DMS153 treated with DMSO at 0.1 percent for 48 hours (cell line): ENCODE measurements around the gene TEDC1.
"Not testable (repeated sequence)": the region's sequence is repeated elsewhere in the genome, so short reads cannot be mapped to it uniquely, and the experiment has no call there.

Experiments used
- DNase-seq: peaks from one replicate; lab custom pipeline; 2025; ENCODE audit not compliant: unreplicated experiment; lab: John Stamatoyannopoulos, UW

Gene TEDC1

DNA sequence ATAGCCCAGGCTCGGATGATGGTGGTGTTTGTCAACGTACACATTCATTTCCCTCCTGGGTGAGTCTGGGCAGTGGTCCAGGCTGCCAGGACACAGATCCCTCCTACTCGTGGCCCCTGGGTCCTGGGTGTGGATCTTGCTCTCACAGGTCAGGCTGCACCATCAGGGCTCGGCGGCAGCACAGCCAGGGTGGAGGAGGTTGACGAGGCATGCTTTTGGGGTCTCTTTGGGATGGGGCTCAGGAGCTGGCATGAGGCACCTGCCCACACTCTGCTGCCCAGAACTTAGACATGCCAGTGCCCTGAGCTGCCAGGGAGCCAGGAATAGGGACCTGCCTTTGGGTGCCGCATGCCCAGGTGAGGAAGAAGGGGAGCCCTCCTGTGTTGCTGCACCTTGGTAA lies 45.0 kb downstream of the TEDC1 start:
- DNase-seq, result no peak

DNA sequence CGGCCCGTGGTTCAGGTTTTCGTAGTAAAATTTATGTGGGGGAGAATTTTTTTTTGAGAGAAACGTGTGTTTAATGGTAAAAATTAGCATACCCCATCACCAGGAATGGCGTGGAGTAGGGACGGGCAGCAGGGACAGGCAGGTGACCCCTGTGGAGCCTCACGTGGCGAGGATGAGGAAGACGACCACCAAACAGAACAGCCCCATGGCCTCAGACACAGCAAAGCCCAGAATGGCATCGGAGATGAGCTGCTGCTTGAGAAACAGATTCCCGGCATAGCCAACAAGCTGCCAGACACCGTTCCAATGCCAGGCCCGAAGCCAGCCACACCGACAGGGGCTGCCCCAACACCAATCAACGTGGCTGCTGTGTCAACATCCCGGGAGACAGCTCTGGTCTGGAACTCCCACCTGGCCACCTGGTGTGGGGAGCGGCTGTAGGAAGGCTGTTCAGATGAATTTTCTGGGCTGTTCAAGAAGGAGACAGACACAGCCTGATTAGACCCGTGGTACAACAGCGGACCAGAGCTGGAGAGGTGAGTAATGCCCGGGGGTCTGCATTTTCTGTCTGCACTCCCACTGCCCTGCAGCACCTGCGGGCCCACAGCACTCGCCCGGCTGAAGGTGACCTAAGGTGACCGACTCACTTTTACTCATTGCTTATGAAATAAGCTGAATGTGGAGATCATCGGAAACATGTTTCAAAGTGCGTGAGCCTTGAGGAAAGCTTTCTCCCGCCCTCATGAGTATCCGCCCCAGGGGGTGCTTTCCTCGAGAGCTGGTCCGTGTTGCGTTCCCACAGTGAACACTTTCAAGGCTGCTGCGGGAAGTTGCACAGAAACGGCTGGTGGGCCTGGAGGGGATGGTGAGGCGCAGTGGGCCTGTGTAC lies 45.9 kb downstream of the TEDC1 start:
- no peak for DNase-seq

DNA sequence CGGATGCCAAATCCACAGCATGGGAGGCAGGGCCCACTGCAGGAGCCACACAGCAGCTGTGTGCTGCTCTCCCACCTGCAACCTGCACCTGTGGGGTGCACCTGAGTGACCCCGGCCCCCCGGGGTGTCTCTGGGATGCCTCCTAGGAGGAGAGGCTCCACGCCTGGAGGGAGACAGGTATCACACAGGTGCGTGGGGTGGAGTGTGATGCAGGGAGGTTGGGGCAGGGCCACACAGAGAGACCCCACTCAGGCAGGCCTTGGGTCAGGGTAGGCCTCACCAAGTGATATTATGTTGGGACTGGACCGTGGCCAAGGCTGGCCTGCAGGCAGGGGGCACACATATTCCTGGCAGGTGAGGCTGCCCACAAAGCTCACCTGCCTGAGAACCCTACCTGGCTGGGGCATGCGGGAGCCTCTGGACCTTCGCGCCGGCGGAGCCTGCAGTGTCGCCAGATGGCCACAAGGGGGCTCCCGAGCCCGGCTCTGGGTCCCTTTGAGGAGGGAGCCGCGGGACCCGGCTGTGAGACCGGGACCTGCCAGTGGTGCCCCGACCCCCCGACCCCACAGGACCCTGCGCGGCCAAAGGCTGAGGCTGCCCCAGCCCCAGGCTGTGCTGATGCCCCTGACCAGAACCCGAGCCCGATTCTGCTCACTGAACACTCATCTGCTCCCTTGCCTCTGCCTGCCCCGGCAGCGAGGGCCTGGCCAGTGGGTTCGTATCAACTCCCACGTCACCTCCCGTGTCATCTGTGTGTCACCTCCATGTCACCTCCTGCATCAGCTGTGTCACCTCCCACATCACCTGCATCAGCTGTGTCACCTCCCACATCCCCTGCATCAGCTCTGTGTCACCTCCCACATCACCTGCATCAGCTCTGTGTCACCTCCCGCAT lies 46.8 kb downstream of the TEDC1 start:
- DNase-seq, result no peak

- no peak for DNase-seq
Observed at GRCh38 chr14:105538481-105539049, 47.5 kb downstream of the TEDC1 start.

DNA sequence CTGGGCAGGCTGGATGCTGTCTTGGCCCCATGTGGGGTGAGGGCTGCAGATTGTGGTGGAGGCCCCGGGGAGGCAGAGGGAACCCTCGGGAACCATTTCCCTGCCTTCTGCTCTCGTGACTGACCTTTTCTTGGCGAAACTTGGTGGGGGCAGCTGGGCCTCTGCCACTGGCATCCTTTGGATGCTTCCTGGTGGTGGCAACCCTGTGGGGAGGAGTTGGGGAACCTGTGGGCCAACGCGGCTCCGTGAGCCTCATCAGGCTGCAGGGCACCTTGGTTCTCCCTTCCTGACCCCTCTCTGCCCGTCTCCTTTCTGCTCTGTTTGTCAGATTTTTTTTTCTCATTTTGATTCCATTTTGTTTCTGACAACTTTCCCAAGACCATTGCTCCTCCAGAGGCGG lies 49.8 kb downstream of the TEDC1 start:
- DNase-seq, result no peak

GRCh38 chr14:105541218-105541875 lies 50.3 kb downstream of the TEDC1 start:
- no peak for DNase-seq

- DNase-seq, result not testable (repeated sequence)
Observed at GRCh38 chr14:105545676-105546075, 54.6 kb downstream of the TEDC1 start.

- not testable (repeated sequence) for DNase-seq
Observed at GRCh38 chr14:105546410-105546809, 55.4 kb downstream of the TEDC1 start.

DNA sequence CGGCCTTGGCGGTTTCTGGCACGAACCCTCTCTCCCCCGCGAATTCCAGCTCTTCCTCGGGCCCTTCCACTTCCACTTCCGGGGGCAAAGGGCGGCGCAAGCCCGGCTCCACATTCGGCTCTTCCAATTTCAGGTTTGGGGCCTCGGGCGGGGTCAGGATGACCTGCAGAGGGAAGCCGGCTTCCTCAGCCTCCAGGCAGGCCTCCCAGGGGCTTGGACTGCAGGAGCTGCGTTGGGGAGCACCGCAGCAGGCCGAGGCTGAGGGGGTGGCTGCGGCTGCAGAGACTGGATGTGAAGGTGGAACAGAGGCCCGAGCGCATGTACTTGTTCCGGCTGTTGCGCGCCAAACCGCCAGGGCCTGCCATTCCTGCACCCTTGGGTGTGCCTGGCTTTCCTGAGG lies 56.0 kb downstream of the TEDC1 start:
- DNase-seq, result not testable (repeated sequence)

DNA sequence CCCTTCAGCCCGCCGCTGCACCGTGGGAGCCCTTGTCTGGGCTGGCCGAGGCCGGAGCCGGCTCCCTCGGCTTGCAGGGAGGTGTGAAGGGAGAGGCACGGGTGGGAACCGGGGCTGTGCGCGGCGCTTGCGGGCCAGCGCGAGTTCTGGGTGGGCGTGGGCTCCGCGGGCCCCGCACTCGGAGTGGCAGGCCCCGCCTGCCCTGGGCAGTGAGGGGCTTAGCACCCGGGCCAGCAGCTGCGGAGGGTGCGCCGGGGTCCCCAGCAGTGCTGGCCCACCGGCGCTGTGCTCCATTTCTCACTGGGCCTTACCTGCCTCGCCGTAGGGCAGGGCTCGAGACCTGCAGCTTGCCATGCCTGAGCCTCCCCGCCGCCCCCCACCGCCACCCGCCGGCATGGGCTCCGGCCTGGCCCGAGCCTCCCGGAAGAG lies 56.7 kb downstream of the TEDC1 start:
- no peak for DNase-seq
